GM12878 (cell line): ENCODE results near the gene FXYD6. TPM values are rescaled to one million over a fixed set of nuclear protein-coding genes. Genes with fewer than 3 reads are reported as not detected.

ENCODE experiments used
- ATAC-seq: fragments of 200-7000 bp; cut with Tn5 transposase; 3 replicates; pipeline ENCODE4 v1.9.1; 2020; ENCODE audit warnings: mild to moderate bottlenecking, moderate library complexity
- BruUV-seq: library from RNA; stranded (reverse); fragments of 400-500 nt; replicated peaks from 2 replicates; lab custom pipeline; 2021; lab: Mats Ljungman, UMichigan
- CTCF ChIA-PET: fragments of 300-600 bp; sonication (Branson Sonifier 250); formaldehyde crosslinking; extraction: SDS; loops from one replicate; lab custom pipeline; 2021; ENCODE audit warnings: inconsistent platforms; lab: Yijun Ruan, JAX
- POLR2A ChIA-PET: fragments of 350-600 bp; formaldehyde crosslinking; extraction: SDS; loops from one replicate; lab custom pipeline; 2021; ENCODE audit warnings: inconsistent platforms; lab: Charles Lee
- RAD21 ChIA-PET: fragments of 300-600 bp; sonication (Branson Sonifier 250); formaldehyde crosslinking; loops from one replicate; lab custom pipeline; 2023; ENCODE audit warnings: antibody characterized with exemption; ENCODE audit not compliant: unreplicated experiment; lab: Charles Lee
- SMC1A ChIA-PET: fragments of 300-600 bp; sonication (Branson Sonifier 250); formaldehyde crosslinking; loops from one replicate; lab custom pipeline; 2023; ENCODE audit not compliant: unreplicated experiment, uncharacterized antibody; lab: Charles Lee
- DNase-seq: peaks from one replicate; pipeline ENCODE4 v3.0.0-alpha.2; 2011; ENCODE audit warnings: low read depth, low spot score
- FAIRE-seq: peaks from 3 replicates; lab custom pipeline; 2011; peaks lifted over from hg19 to GRCh38; lab: Jason Lieb, UNC
- H2AFZ ChIP-seq: 2 replicates; pipeline ENCODE4 v1.6.0; 2011; ENCODE audit warnings: low read depth, low read length, control low read depth; ENCODE audit not compliant: control insufficient read depth
- H3K27ac ChIP-seq: 2 replicates; pipeline ENCODE4 v1.5.1; 2011; ENCODE audit warnings: control low read depth; ENCODE audit not compliant: control insufficient read depth, insufficient read depth
- H3K27me3 ChIP-seq, 2 experiments: replicated peaks in 1 of 2; 2 replicates each; pipeline versions ENCODE4 v1.6.0 to v1.6.1; 2011; ENCODE audit warnings: low read length in 1 of 2; ENCODE audit not compliant: control insufficient read depth in 2 of 2, insufficient read depth in 2 of 2
- H3K36me3 ChIP-seq, 2 experiments: 2 replicates each; pipeline ENCODE4 v1.5.1; 2011; ENCODE audit warnings: low read length in 1 of 2; ENCODE audit not compliant: control insufficient read depth in 2 of 2, insufficient read depth in 2 of 2
- H3K4me1 ChIP-seq: 2 replicates; pipeline ENCODE4 v1.6.1; 2011; ENCODE audit warnings: mild to moderate bottlenecking, low read length, moderate library complexity, mixed read lengths; ENCODE audit not compliant: control insufficient read depth, insufficient read depth
- H3K4me2 ChIP-seq: 2 replicates; pipeline ENCODE4 v1.6.0; 2011; ENCODE audit warnings: control low read depth; ENCODE audit not compliant: control insufficient read depth, insufficient read depth
- H3K4me3 ChIP-seq: fragments of 200-600 bp; sonication (generic); 2 replicates; pipeline ENCODE4 v1.5.1; 2016
- H3K79me2 ChIP-seq: 2 replicates; pipeline ENCODE4 v1.6.0; 2011; ENCODE audit warnings: low read length; ENCODE audit not compliant: control insufficient read depth, insufficient read depth
- H3K9ac ChIP-seq: 2 replicates; pipeline ENCODE4 v1.8.0; 2011; ENCODE audit warnings: low read length, control low read depth, mixed read lengths; ENCODE audit not compliant: control insufficient read depth, insufficient read depth
- H3K9me3 ChIP-seq: replicated peaks from 3 replicates; pipeline ENCODE4 v1.5.1; 2011; ENCODE audit warnings: mild to moderate bottlenecking, low read length; ENCODE audit not compliant: control insufficient read depth, insufficient read depth
- H4K20me1 ChIP-seq: 2 replicates; pipeline ENCODE4 v1.6.0; 2011; ENCODE audit not compliant: control insufficient read depth, insufficient read depth
- DPF2 ChIP-seq: fragments of 450-650 bp; IDR thresholded peaks from 2 replicates; pipeline ENCODE4 v1.6.1; 2017; ENCODE audit warnings: mild to moderate bottlenecking
- EED ChIP-seq: sonication (generic); IDR thresholded peaks from 2 replicates; pipeline ENCODE4 v1.6.1; 2016; ENCODE audit warnings: antibody characterized with exemption, low read depth
- FOS ChIP-seq: IDR thresholded peaks from 3 replicates; pipeline ENCODE4 v1.6.1; 2011; ENCODE audit warnings: borderline replicate concordance; ENCODE audit not compliant: insufficient read length; ENCODE audit errors: extremely low read depth
- FOXK2 ChIP-seq: fragments of 450-650 bp; IDR thresholded peaks from 2 replicates; pipeline ENCODE4 v1.6.1; 2017; ENCODE audit warnings: mild to moderate bottlenecking, moderate library complexity
- GATAD2B ChIP-seq: fragments of 450-650 bp; conservative IDR thresholded peaks from 2 replicates; pipeline ENCODE4 v1.6.1; 2017; ENCODE audit warnings: low read depth, mild to moderate bottlenecking, moderate library complexity
- MEF2B ChIP-seq: fragments of 450-650 bp; IDR thresholded peaks from 2 replicates; pipeline ENCODE4 v1.6.1; 2018; ENCODE audit warnings: mild to moderate bottlenecking, moderate library complexity; ENCODE audit not compliant: partially characterized antibody, poor library complexity, severe bottlenecking
- POU2F2 ChIP-seq: IDR thresholded peaks from 3 replicates; pipeline ENCODE4 v1.6.1; 2011; ENCODE audit warnings: low read depth, mild to moderate bottlenecking, low read length, borderline replicate concordance
- RBBP5 ChIP-seq: fragments of 200-600 bp; sonication (generic); conservative IDR thresholded peaks from 2 replicates; pipeline ENCODE4 v1.6.1; 2016
- TARDBP ChIP-seq: IDR thresholded peaks from 2 replicates; pipeline ENCODE4 v1.6.1; 2016; ENCODE audit warnings: borderline replicate concordance
- TCF3 ChIP-seq: IDR thresholded peaks from 2 replicates; pipeline ENCODE4 v1.6.1; 2012; ENCODE audit warnings: low read depth, mild to moderate bottlenecking, low read length, borderline replicate concordance; ENCODE audit not compliant: insufficient read depth
- ZNF384 ChIP-seq: IDR thresholded peaks from 2 replicates; pipeline ENCODE4 v1.6.1; 2012; ENCODE audit warnings: low read depth, mild to moderate bottlenecking, low read length, improper control_type of control experiment, borderline replicate concordance
- WGBS: methylation state at CpG from one replicate; pipeline ENCODE4 v1.1.6; 2016; ENCODE audit warnings: low lambda C conversion rate; ENCODE audit not compliant: insufficient replicate concordance, insufficient coverage; ENCODE audit errors: missing lambda C conversion rate; 5-methylcytosine and 5-hydroxymethylcytosine counted together
- in situ Hi-C: fragments of 300-500 bp; cut with MboI; formaldehyde crosslinking; loops from 9 replicates; pipeline ENCODE4 v1.14.3; 2018; ENCODE audit warnings: mixed read lengths
- intact Hi-C: fragments of 100-400 bp; cut with micrococcal nuclease; formaldehyde crosslinking; loops from one replicate; pipeline ENCODE4 v1.14.2; 2022; ENCODE audit not compliant: unreplicated experiment
- polyA plus RNA-seq, 11 experiments: library from polyadenylated mRNA; depleted of rRNA in 4 of 11; unstranded in 6 of 11; stranded (reverse) in 5 of 11; fragments of >200 nt; fragmentation: Nextera tagmentation in 4 of 11; fragmentation: Illumina TruSeq in 1 of 11; extraction: Ambion mirVana in 4 of 11; extraction: Trizol in 1 of 11; gene quantifications; 1 replicate in 1 of 11; 2 replicates in 10 of 11; pipeline versions ENCODE4 v1.2.1 to v1.2.3, GENCODE V29; 2011 to 2016; ENCODE audit warnings: inconsistent platforms in 2 of 11, missing spikeins in 2 of 11, low read depth in 1 of 11
- total RNA-seq, 4 experiments: library from RNA; depleted of rRNA in 3 of 4; stranded (reverse); fragments of >200 nt in 3 of 4; fragmentation: Illumina TruSeq in 1 of 4; extraction: Trizol in 1 of 4; gene quantifications; 2 replicates each; pipeline versions ENCODE4 v1.2.1 to v1.2.3, GENCODE V29; 2013 to 2021
- TF ChIP-seq, protein P1 (sequence below): IDR thresholded peaks from 2 replicates; pipeline ENCODE4 v1.6.1; 2011; ENCODE audit warnings: borderline replicate concordance, low read depth, mild to moderate bottlenecking, moderate library complexity, low read length; ENCODE audit not compliant: insufficient read depth, poor library complexity, severe bottlenecking
- TF ChIP-seq, protein P2 (sequence below): fragments of 450-650 bp; IDR thresholded peaks from 2 replicates; pipeline ENCODE4 v1.6.1; 2017; ENCODE audit warnings: low read depth, mild to moderate bottlenecking, moderate library complexity
- TF ChIP-seq, protein P3 (sequence below): IDR thresholded peaks from 2 replicates; pipeline ENCODE4 v1.6.1; 2012; ENCODE audit warnings: low read depth, low read length, improper control_type of control experiment
- TF ChIP-seq, protein P4 (sequence below): fragments of 450-650 bp; IDR thresholded peaks from 2 replicates; pipeline ENCODE4 v1.6.1; 2017; ENCODE audit warnings: antibody characterized with exemption, mild to moderate bottlenecking, moderate library complexity

FXYD6 gene
- total and polyA plus RNA-seq, 10 of the 15 experiments (the other 5 are each of a cell fraction or from before 2014, with no cell fraction given) = 0.09 to 2.0 (median 0.23) TPM; not detected in 2

DNA sequence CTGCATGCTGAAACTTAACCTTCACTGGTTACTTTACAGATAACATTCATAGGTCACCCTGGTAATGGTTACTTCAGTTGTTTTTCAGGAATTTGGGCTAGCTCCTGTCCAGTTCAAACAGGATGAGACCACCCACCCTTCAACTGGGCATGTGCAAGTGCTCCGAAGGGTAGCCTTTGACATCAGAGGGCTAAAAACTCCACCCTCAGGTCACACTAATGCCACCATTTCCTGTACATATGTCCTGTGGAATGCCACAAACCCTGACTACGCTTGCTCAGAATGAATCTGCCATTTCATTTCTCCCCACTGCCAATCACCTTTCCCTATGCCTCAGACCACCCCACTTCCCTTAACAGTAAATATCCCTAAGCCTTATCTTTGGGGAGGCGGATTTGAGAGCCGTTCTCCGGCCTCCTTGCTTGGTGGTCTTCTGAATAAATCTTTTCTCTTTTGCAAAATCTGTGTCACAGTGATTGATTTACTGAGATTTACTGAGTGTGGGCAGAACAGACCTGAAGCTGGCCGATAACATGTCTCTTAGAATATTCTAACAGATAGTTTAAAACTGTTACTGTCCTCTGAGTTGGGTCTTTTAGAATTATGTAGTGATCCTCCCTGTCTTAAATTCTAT lies 26.6 kb downstream of the FXYD6 start:
- 63% methylated on average over 6 of the region's 6 CpGs for WGBS
- no peaks in the 10 kb centered on the region for H4K20me1 ChIP-seq
- H3K4me1 ChIP-seq = no peaks in the 10 kb centered on the region
- H2AFZ ChIP-seq = no peak overlapping the region
- H3K9me3 ChIP-seq = peaks cover 2% of the 10 kb centered on the region; the same call in 2 of the 3 replicates
- intact Hi-C loops (no loop called here), in situ Hi-C loops (no loop called here)
- no peak overlapping the region for H3K4me2 ChIP-seq
- TF ChIP-seq, protein P1, sequence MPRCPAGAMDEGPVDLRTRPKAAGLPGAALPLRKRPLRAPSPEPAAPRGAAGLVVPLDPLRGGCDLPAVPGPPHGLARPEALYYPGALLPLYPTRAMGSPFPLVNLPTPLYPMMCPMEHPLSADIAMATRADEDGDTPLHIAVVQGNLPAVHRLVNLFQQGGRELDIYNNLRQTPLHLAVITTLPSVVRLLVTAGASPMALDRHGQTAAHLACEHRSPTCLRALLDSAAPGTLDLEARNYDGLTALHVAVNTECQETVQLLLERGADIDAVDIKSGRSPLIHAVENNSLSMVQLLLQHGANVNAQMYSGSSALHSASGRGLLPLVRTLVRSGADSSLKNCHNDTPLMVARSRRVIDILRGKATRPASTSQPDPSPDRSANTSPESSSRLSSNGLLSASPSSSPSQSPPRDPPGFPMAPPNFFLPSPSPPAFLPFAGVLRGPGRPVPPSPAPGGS = no peak
- TF ChIP-seq ZNF384 (no peak), TCF3 (no peak), FOS (no peak), EED (no peak), GATAD2B (no peak), RBBP5 (no peak), POU2F2 (no peak), MEF2B (no peak), TARDBP (no peak), DPF2 (no peak), FOXK2 (no peak)
- TF ChIP-seq, protein P2, sequence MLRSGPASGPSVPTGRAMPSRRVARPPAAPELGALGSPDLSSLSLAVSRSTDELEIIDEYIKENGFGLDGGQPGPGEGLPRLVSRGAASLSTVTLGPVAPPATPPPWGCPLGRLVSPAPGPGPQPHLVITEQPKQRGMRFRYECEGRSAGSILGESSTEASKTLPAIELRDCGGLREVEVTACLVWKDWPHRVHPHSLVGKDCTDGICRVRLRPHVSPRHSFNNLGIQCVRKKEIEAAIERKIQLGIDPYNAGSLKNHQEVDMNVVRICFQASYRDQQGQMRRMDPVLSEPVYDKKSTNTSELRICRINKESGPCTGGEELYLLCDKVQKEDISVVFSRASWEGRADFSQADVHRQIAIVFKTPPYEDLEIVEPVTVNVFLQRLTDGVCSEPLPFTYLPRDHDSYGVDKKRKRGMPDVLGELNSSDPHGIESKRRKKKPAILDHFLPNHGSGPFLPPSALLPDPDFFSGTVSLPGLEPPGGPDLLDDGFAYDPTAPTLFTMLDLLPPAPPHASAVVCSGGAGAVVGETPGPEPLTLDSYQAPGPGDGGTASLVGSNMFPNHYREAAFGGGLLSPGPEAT = no peak
- TF ChIP-seq, protein P3, sequence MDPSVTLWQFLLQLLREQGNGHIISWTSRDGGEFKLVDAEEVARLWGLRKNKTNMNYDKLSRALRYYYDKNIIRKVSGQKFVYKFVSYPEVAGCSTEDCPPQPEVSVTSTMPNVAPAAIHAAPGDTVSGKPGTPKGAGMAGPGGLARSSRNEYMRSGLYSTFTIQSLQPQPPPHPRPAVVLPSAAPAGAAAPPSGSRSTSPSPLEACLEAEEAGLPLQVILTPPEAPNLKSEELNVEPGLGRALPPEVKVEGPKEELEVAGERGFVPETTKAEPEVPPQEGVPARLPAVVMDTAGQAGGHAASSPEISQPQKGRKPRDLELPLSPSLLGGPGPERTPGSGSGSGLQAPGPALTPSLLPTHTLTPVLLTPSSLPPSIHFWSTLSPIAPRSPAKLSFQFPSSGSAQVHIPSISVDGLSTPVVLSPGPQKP = no peak
- TF ChIP-seq, protein P4, sequence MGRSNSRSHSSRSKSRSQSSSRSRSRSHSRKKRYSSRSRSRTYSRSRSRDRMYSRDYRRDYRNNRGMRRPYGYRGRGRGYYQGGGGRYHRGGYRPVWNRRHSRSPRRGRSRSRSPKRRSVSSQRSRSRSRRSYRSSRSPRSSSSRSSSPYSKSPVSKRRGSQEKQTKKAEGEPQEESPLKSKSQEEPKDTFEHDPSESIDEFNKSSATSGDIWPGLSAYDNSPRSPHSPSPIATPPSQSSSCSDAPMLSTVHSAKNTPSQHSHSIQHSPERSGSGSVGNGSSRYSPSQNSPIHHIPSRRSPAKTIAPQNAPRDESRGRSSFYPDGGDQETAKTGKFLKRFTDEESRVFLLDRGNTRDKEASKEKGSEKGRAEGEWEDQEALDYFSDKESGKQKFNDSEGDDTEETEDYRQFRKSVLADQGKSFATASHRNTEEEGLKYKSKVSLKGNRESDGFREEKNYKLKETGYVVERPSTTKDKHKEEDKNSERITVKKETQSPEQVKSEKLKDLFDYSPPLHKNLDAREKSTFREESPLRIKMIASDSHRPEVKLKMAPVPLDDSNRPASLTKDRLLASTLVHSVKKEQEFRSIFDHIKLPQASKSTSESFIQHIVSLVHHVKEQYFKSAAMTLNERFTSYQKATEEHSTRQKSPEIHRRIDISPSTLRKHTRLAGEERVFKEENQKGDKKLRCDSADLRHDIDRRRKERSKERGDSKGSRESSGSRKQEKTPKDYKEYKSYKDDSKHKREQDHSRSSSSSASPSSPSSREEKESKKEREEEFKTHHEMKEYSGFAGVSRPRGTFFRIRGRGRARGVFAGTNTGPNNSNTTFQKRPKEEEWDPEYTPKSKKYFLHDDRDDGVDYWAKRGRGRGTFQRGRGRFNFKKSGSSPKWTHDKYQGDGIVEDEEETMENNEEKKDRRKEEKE = no peak
- CTCF ChIA-PET = interaction anchor here (1.0 to 3.4 kb wide), 5 partner anchors 96 to 322 kb away, joined by 3 to 17 read pairs (median 11); no protein-coding TSS in a partner anchor
- H3K79me2 ChIP-seq = no peaks in the 10 kb centered on the region
- POLR2A ChIA-PET = interaction anchor here (0.6 kb wide), 1 partner anchor 19 kb away, joined by 5 read pairs; no protein-coding TSS in a partner anchor
- FAIRE-seq (no peak), DNase-seq (no peak), ATAC-seq (no peak)
- no peak overlapping the region for H3K4me3 ChIP-seq
- H3K9ac ChIP-seq = no peak overlapping the region
- H3K27me3 ChIP-seq = no peaks in the 10 kb centered on the region; a peak in 2 of 4 replicates
- SMC1A ChIA-PET = interaction anchor here (0.7 to 2.8 kb wide), 2 partner anchors 97 to 429 kb away, joined by 3 to 11 read pairs; no protein-coding TSS in a partner anchor
- RAD21 ChIA-PET = no interaction called here
- BruUV-seq = no TSS peak
- no peak overlapping the region for H3K27ac ChIP-seq
- H3K36me3 ChIP-seq = no peaks in the 10 kb centered on the region
